Hepatocyte (in vitro differentiated cells): ENCODE data around the gene ADGRL1.

ENCODE experiments used
- EZH2 ChIP-seq: fragments of 200-600 bp; sonication (generic); IDR thresholded peaks from 2 replicates; pipeline ENCODE4 v1.6.1; 2016; ENCODE audit warnings: antibody characterized with exemption, mild to moderate bottlenecking, borderline replicate concordance
- EZH2phosphoT487 ChIP-seq: fragments of 200-600 bp; sonication (generic); IDR thresholded peaks from one replicate; pipeline ENCODE4 v1.6.1; 2018; ENCODE audit warnings: antibody characterized with exemption, mild to moderate bottlenecking, low read depth, moderate library complexity; ENCODE audit not compliant: unreplicated experiment, severe bottlenecking
- TF ChIP-seq, protein P1 (sequence below): fragments of 200-600 bp; sonication (generic); IDR thresholded peaks from 2 replicates; pipeline ENCODE4 v1.5.1; 2016; ENCODE audit warnings: antibody characterized with exemption, mild to moderate bottlenecking; ENCODE audit not compliant: poor library complexity

DNA sequence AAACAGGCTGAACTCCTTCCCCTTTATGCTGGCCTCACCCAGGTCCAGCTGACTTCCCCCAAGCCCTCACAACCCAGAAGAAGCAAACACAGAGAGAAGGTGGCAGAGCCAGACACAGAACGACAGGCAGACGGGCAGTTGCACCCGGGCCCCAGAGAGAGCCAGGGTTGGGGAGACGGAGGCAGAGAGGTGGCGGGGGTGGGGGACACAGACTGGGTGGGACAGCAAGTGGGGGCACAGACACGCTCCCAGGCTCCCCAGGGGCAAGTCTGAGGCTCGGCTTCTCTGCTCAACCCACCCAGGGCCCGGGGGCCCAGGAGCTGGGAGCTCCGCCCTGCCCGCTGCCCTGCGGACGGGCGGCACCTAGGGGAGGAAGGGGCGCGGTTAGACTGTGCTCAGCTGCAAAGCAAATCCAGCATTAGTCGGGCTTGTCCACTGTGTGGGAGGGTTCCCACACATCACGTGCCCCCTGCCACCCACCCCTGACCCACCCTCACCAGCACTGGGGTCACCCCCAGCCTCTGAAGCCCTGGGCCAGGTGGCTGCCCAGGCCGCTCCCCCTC lies 38.3 kb downstream of the ADGRL1 start:
- TF ChIP-seq, protein P1, sequence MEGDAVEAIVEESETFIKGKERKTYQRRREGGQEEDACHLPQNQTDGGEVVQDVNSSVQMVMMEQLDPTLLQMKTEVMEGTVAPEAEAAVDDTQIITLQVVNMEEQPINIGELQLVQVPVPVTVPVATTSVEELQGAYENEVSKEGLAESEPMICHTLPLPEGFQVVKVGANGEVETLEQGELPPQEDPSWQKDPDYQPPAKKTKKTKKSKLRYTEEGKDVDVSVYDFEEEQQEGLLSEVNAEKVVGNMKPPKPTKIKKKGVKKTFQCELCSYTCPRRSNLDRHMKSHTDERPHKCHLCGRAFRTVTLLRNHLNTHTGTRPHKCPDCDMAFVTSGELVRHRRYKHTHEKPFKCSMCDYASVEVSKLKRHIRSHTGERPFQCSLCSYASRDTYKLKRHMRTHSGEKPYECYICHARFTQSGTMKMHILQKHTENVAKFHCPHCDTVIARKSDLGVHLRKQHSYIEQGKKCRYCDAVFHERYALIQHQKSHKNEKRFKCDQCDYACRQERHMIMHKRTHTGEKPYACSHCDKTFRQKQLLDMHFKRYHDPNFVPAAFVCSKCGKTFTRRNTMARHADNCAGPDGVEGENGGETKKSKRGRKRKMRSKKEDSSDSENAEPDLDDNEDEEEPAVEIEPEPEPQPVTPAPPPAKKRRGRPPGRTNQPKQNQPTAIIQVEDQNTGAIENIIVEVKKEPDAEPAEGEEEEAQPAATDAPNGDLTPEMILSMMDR, result no peak
- TF ChIP-seq EZH2phosphoT487 (no peak), EZH2 (no peak)
